ENCODE measurements around the gene GRM4.
A peak's percentile ranks its signal among the peaks of the same experiment; 100 is the strongest.

GRM4 gene

DNA sequence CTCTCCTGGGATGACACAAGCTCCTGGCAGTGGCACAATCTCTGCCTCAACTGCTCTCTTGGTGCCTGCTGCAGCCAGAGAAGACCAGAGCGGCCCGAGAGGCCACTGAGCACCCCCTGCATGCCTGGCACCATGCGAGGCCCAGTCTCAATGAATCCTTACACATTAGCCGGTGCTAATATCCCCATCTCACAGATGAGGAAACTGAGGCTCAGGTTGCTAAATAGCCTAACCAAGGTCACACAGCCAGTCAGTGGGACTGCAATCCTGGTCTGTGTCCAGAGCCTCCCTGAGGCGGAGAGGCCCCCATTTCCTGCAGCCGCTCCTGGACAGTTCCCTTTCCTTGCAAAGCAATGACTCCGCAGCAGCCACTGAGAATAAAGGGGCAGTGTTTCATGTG is 81.2 kb downstream of the GRM4 start:
- no peak for DNase-seq (ENCODE audit: low read depth in 2 of 2)

GRCh38 chr6:34063651-34064050 is 82.2 kb downstream of the GRM4 start:
- no peak for DNase-seq (ENCODE audit: low read depth in 2 of 2)

GRCh38 chr6:34062815-34063214 is 83.1 kb downstream of the GRM4 start:
- DNase-seq (ENCODE audit: low read depth in 2 of 2) = no peak

DNA sequence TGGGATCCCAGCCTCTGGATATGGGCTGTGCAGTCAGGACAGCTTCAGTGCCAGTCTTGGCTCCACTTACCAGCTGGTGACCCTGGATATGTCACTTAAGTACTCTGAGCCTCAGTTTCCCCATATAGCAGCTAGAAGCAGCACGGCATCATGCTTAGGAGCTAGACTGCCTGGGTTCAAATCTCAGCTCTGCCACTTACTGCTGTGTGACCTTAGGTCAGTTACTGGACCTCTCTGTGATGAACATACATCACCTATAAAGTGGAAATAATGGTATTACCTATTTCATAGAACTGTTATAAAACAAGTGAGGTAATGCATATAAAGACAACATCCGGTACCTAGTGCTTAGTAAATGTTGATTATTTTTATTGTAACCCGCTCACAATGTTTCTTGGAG is 83.7 kb downstream of the GRM4 start:
- DNase-seq (ENCODE audit: low read depth in 2 of 2) = no peak

GRCh38 chr6:34061348-34061747 is 84.5 kb downstream of the GRM4 start:
- DNase-seq (ENCODE audit: low read depth in 2 of 2) = no peak

GRCh38 chr6:34059914-34060313 is 86.0 kb downstream of the GRM4 start:
- no peak for DNase-seq (ENCODE audit: low read depth in 2 of 2)

GRCh38 chr6:34059136-34059731 is 86.7 kb downstream of the GRM4 start:
- DNase-seq (ENCODE audit: low read depth in 2 of 2) = no peak

- DNase-seq (ENCODE audit: low read depth in 2 of 2) = no peak
Measured at GRCh38 chr6:34057790-34058189, 88.1 kb downstream of the GRM4 start.

GRCh38 chr6:34057191-34057590 is 88.7 kb downstream of the GRM4 start:
- DNase-seq (ENCODE audit: low read depth in 2 of 2) = no peak

DNA sequence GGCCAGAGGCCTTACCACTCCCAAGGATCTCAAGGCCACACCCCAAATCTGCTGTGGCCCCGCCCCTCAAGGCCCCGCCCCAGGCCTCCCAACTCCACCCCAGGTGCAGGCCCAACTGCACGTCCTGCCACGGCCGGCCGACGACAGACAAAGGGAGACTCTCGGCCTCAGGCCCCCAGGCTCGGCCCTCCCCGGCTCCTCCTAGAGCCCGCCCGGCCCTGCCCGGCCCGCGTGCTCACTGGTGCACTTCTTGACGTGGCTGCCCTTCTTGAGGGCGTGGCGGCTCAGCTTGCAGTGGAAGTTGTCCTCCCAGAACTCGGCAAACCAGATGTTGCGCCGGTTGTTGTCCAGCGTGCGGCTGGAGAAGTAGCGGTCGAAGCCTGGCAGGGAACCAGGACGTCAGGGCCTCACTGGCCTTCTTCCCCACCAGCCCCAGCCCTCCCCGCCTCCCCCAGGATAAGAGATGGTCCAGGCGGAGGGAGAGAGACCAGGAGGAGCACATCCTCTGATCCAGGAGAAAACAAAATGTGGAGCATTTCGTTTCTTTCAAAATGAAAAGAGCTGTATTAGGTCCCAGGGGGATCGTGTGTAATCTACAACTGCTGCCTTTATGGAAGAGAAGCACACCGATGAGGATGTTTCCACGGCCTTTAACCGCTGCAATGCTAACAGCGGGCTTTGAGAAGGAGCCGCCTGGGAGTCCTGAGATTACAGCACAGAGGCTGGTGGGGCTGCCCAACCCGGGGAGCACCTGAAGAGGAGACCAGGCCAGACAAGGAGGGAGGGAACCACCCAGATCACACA is 89.4 kb downstream of the GRM4 start:
- no peak for DNase-seq (ENCODE audit: low read depth in 2 of 2)

DNA sequence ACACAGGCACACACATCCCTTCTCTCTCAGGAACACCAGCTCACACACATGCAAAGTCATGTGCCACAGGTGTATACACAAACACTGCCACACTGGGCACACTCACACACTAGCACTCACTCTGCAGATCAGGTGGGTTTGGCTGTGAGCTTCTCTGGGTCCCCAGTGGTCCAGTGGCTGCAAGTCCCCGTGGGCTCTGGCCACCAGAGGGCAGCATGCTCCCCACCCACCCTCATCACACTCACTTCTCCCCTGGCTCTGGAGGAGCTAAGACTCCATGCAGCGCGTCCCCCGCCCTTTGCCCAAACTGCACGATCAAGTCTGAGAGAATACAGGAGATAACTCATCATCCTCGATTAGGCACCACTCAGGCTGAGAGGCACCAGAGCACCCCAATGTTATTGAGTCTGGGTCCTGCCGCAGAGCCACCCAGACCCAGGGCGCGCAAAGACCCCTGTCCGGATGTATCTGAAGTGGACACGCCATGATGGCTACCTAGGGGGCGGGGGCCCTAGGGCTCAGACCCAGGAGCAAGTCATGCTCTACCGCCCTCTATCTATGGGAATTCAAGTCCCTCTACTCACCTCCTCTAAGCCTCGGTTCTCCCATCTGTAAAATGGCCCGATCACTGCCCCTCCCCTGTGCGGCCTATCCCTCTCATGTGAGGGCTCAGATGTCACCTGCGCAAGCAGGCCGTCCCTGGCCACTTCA is 90.5 kb downstream of the GRM4 start:
- DNase-seq (ENCODE audit: low read depth in 2 of 2) = peak; percentile 24 to 56

DNA sequence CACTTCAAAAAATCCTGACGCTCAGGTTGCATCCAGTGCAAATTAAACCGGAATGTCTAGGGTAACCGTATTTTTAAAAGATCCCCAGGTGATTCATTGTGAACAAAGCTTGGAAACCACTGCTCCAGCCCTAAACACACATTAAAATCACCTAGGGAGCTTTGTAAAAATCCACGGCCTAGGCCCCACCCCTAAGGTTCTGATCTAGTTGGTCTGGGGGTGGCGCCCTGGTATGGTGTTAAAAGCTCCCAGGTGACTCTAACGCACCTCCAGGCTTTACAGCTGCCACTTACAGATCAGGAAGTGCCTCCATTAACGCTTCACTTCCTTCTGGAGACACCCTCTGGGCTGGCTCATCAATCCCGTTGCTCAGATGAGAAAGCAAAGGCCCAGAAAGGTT is 92.2 kb downstream of the GRM4 start:
- DNase-seq (ENCODE audit: low read depth in 2 of 2) = no peak

GRCh38 chr6:34052918-34053608 is 92.8 kb downstream of the GRM4 start:
- no peak for DNase-seq (ENCODE audit: low read depth in 2 of 2)

GRCh38 chr6:34052071-34052825 is 93.6 kb downstream of the GRM4 start:
- DNase-seq (ENCODE audit: low read depth in 2 of 2) = no peak

- DNase-seq (ENCODE audit: low read depth in 2 of 2) = no peak
Measured at GRCh38 chr6:34051331-34051919, 94.5 kb downstream of the GRM4 start.

DNA sequence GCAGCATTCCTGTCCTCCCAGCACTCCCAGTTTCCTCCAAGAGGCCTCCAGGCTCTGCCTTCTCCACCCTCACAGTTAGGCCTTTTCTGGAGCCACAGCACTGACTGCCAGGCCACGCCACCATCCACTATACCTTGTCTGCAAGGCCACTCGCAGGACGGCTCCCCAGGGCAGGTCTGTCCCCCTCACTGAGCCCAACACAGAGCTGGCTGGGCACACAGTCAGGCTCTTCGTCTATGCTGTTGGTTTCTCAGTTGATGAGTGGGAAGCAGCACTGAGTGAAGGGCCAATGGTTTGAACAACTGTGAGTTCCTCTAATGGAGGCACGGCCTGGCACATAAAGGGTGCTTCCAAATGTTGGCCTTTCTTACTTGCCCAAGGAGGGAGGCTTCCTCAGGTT is 95.2 kb downstream of the GRM4 start:
- no peak for DNase-seq (ENCODE audit: low read depth in 2 of 2)

DNA sequence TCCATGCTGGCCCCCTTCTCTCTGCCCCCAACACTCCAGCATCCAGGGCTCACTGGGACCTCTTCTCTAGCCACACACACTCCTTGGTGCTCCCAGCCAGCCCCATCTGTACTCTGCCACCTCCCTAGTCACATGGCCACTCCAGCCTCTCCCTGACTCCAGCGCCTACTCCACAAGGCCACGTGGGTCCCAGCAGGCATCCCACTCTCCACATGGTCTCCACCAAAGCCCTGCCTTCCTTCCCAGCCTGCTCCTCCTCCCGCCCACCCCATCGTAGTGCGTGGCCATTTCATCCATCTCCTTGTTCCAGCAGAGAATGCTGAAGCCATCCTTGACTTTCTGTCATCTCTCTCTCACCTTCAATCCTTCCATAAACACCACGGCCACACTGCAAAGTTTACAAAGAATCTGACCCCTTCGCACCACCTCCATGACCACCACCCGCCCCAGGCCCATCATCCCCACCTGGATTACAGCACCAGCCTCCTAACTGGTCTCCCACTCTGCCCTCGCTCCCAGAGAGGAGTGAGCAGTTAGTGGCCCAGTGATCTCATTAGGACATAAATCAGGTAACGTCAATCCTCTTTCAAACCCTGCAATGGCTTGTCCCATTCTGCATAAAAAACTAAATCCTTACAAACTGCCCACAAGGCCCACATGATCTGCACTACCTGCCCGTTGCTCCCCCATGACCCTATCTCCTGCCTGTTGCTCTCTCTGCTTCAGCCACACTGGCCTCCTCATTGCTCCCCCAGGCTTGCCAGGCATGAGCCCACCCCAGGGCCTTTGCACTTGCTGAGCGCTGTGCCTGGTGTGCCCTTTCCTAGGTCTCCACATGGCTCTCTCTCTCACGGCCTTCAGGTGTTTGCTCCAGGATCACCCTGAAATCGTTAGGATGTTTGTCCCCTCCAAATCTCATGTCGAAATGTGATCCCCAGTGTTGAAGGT is 96.2 kb downstream of the GRM4 start:
- DNase-seq (ENCODE audit: low read depth in 2 of 2) = no peak

DNA sequence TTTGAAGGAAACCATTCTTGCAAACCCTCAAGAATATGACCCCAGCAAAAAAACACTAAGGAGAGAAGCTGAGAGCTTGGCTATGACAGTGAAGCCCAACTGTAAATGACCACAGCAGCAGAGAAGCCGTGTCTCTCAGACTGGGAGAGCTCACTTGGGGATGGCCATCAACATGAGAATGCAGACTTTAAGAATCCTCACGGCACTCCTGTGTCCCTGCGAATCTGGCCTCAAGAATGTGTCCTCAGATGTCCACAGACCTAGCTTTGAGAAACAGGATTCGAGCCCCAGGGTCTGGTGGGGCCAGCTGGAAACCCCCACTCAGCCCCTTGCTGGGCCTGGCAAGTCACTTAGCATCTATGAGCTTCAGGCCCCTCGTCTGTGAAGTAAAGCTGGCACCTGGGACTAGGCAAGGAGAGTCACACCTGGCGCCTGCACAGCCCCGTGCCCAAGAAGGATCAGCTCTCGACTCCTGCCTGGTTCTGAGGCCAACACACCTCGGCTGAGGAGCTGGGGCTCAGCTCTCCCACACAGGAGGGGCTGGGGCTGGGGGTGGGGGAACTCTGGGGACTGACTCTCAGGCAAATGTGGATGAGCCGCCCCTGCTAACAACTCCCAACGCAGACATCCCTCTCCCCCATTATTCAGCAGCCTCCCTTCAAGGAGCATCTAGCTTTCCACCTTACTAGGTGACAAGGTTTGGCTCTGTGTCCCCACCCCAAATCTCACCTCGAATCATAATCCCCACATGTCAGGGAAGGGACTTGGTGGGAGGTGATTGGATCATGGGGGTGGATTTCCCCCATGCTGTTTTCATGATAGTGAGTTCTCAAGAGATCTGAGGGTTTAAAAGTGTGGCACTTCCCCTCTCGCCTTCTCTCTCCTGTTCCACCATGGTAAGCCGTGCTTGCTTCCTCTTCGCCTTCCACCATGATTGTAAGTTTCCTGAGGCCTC is 97.7 kb downstream of the GRM4 start:
- no peak for DNase-seq (ENCODE audit: low read depth in 2 of 2)

DNA sequence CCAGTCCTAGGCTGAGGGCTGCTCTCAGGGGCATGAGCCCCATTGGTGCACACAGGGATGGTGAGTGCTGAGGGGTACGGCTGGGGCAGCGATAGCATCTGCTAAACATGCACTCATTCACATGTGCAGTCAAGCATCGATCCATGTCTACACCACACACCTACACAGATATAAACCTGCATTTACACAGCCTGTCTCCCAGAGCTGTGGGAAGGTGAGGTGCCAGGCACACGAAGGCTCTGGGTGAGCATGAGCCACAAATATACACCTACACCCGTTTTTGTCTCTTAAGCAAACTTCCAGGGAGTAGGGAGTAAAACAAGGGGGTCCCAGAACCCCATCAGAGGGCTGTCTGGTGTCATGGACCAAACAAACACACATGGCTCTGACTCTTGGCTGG is 99.3 kb downstream of the GRM4 start:
- no peak for DNase-seq (ENCODE audit: low read depth in 2 of 2)
